HS-27A (cell line): Measurements from ENCODE around the gene WDR37.

Experiments
- DNase-seq: peaks from one replicate; pipeline ENCODE4 v3.0.0-alpha.2; 2012; ENCODE audit warnings: low read depth, missing footprints

Gene WDR37

DNA sequence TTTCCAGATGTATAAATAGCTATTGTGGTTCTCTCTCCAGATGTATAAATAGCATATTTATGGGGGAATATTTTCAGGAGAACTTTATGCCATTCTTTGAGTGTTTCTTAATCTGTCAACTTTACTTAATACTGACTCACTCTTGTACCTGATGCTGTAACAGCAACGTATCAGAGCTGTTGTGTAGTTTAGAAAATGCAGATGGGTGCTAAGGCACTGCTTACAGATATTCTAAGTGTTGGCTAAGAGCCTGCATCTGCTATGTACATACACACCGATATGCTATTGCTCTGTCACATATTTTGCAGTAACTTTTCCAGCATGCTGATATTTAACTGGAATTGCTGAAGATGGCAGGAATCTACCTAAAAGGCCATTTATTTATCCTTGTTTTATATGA is 71.9 kb downstream of the WDR37 start:
- DNase-seq = no peak

DNA sequence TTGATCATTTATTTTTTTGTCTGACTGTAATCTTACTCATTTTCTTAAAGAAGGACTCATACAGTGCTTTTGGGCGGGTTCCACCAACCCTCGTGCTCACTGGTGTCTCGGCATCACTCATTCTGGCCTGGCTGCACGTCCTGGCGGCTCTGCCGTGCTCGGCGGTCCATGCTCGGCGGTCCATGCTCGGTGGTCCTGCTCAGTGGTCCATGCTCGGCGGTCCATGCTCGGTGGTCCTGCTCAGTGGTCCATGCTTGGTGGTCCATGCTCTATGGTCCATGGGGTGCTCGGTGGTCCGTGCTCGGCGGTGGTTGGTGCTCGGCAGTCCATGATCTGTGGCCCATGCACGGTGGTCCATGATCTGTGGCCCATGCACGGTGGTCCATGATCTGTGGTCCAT is 72.5 kb downstream of the WDR37 start:
- no peak for DNase-seq

DNA sequence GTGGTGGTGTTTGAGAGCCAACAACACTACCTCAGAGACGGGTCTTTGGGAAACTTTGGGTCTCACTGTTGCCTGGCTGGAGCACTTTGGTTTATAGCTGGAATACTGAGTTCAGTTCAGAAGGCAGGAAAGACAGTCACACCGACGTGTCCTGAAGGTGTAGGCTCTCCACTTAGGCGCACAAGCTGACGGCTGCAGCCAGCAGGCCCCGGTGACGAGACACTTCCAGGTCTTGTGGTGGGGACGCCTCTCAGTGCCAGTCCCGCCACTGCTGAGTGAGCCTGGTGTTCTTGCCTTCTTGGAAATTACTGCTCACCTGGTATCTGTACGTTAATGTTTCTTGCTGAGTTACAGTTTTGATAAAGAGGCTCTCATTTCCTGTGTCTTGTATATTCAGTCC is 74.0 kb downstream of the WDR37 start:
- DNase-seq = no peak

- DNase-seq = no peak
Measured at GRCh38 chr10:1130995-1131790, 75.0 kb downstream of the WDR37 start.

DNA sequence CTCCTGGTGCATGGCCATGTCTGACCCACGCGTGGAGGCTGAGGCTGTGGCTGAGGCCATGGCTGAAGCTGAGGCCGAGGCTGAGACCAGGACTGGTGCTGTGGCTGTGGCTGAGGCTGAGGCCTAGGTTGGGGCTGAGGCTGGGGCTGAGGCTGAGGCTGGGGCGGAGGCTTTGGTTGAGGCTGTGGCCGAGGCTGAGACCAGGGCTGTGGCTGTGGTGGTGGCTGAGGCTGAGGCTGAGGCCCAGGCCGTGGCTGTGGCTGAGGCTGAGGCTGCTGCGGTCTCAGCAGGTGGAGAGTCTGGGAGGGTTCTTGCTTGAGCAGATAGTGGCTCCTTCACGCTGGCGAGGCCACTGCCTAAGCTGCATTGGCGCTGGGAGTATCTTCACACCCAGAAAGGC is 76.4 kb downstream of the WDR37 start:
- no peak for DNase-seq

GRCh38 chr10:1133495-1134045 is 77.4 kb downstream of the WDR37 start:
- no peak for DNase-seq

GRCh38 chr10:1134156-1134555 is 78.0 kb downstream of the WDR37 start:
- DNase-seq = no peak

GRCh38 chr10:1136268-1136667 is 80.1 kb downstream of the WDR37 start:
- no peak for DNase-seq

DNA sequence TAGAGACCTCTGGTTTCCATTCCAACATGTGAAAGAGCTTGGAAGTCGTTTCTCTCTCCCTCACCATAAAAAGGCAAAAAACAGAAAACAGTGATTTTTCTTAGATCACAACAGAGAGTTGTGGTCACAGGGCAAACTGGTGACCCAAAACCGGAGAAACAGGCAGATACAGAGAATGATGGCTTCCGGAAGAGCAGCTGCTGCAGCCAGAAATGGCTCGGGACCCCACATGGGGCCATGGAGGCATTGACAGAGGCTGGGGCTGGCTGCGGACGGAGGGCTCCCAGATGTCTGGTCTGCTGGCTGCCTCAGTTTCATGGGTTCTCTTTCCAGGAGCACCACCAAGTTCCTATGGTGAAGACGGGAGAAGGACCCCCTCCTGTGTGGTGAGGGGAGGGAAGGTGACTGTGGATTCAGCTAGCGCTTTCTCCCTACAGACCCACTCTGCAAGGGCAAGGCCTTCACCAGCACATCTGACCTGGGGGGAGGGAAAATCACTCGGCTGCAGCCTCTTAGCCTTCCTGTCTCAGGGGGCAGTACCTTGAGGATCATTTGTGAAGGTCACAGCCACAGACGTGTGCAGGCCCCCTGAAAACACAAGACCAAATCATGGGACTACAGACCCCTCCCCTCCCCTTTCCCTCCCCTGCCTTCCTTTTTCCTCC is 81.4 kb downstream of the WDR37 start:
- no peak for DNase-seq

GRCh38 chr10:1138529-1138928 is 82.3 kb downstream of the WDR37 start:
- no peak for DNase-seq

DNA sequence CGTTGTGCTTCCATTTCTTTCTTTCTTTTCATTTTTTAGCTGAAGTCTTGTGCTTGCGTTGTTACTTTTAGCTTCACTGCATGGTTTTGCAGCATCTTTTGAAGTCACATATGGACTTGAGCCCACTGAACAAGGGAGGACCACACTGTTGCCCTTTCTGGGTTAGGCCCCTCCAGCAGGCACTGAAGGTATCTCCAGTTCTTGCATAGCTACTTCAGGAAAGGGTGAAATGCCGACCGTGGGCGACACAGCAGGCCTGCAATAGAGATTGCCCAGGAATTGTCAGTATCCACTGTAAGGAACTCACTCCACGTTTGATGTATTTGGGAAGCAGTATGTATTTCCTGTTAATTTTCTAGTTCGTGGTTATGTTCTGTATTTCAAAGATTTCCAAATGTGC is 85.1 kb downstream of the WDR37 start:
- no peak for DNase-seq

- no peak for DNase-seq
Measured at GRCh38 chr10:1141701-1142100, 85.5 kb downstream of the WDR37 start.

GRCh38 chr10:1142596-1142995 is 86.4 kb downstream of the WDR37 start:
- no peak for DNase-seq

DNA sequence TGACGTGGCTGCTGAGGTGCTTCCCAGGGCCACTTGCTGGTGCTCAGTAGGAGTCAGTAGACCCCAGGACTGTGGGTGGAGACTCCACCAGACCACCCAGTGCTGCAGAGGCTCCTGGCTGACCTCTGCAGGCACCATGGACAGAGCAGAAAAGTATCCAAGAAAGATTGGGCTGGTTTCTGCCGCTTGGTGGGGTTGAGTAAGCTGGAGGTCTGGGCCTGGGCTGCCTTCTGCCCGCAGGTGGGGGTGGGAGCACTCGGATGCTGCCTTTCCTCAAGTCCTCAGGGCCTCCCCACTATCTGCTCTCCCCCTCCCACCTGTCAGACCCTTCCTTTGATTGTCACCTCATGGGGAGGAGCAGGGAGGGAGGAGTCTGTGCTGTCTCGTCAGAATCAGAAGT is 91.6 kb downstream of the WDR37 start:
- no peak for DNase-seq

GRCh38 chr10:1148855-1149605 is 92.8 kb downstream of the WDR37 start:
- DNase-seq = no peak

DNA sequence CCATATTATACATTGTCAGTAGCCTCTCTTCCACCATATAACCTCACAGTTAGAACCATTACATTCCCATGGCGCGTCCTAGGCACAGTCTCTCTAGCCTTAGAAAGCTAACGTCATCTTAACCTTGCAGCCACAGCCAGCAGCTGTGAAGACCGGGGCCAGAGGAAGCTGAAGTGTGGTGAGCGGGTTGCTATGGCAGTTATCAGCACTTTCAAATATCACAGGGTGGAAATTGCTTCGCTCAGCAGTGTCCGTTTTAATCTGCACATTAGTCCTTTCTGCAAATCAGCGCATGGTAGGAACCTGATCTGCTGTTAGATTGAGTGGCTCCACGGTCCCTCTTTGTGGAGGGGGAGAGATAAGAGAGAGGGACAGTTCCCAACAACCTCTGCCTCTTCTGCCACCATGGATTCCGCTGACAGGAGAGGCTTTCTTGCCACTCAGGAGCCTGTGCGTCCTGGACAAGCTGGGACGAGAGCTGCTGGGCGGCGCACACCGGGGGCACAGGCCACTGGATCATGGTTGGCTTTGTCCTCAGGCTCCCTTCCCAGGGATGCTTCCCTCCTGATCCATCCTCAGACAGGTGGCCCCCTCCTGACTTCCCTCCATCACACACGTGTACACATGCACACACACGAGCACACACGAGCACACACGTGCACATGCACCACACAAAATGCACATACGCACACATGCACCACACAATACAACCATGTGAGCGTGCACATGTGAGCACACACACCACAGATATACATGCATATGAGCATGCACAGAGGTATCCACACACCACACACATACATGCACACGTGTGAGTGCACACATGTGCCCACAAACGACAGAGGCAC is 93.8 kb downstream of the WDR37 start:
- no peak for DNase-seq

DNA sequence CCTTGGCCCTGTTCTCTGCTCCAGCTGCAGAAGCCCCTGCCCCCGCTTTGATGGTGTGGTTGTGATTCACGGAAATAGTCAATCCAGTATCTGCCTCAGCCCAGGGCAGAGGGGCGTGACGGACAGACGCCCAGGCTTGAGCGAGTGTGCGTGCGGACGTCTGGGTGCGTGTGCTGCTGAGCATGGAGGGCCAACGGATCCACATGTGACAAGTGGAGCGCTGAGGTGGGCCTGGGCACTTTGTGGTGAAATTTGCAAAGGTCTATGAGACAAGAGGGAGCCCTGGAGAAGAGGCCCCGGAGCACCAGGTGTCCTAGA is 94.4 kb downstream of the WDR37 start:
- no peak for DNase-seq

DNA sequence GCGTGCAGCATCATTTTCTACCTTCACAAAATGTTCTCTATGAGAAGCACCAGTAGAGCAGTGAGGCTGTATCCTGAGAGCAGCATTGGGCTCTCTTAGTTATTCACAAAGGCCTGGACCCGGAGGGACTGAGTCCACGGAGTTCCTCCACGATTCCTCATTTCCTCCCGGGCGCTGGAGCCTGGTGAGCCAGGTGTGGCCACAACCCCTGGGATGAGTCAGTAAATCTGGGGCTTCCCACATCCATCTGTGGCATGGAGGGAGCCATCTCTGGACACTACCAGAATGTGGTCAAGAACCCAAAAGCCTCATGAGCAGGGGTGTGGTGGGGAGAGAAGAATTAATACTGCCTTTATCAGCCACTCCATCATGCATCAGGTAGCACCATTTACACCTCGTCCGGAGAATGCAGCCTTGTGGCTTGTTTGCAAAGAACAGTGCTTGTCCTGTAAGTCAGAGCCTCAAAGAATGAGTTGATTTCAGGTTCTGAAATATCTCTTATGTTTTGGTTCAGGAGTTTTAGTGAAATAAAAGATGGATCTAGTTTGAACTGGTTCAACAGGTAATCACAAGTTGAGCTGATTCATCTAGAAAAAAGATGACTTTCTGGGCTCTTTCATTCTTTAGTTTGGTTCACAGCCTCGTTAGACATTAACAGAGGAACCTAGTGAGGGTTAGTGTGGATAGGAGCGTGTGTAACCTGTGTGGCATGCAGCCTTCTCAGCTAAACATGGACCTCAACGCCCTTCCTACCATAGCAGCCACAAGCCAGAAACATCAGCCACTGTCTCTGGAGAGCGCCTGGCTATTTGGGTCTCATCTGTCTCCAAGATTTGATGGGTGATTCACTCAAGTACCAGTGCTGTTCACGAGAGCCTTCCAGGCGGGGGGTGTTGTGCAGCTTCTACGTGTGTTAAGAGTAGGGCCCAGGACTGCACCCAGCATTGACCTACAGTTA is 95.2 kb downstream of the WDR37 start:
- no peak for DNase-seq

DNA sequence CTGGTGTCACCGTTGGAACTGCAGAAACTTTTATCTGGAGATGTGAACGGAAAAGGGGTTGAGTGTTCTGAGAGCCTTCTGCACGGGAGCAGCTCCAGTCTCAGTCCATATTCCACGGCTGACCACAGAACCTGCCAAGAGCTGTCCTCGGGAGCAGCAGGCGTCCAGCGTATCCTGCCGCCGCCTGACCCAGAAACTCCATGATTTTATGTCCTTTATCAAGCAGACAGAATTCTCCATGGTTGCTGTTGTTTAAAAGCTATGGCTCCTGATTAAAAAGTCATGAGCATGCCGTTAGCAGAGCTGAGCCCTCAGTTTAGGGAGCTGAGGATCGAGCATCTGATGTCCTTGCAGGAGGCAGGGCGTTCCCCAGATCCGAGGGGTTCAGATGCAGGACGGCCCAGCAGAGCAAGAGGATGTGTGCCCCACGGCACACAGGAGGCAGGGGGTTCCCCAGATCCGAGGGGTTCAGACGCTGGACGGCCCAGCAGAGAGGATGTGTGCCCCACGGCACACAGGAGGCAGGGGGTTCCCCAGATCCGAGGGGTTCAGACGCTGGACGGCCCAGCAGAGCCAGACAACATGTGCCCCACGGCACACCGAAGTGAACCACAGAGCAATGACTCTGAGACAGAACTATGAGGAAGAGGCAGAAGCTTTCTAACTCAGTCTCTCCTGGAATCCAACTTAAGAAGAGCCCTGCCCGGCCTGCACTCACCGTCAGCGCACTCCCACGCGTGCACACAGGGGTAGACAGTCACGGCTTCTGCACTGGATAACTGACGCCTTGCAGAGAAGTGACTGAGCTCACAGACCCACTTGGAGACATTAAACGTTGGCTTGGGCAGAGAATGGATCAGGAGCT is 96.4 kb downstream of the WDR37 start:
- no peak for DNase-seq

- DNase-seq = no peak
Measured at GRCh38 chr10:1153251-1153763, 97.1 kb downstream of the WDR37 start.
